ENCODE measurements around the gene TMED5.
"Not testable (repeated sequence)": the region's sequence is repeated elsewhere in the genome, so short reads cannot be mapped to it uniquely, and the experiment has no call there.

The TMED5 gene

GRCh38 chr1:93172778-93173177, 7.4 kb downstream of the TMED5 start:
- H3K27ac ChIP-seq (ENCODE audit: insufficient read depth, low read length, poor library complexity, severe bottlenecking) = no peak overlapping the region
- no peak overlapping the region for H3K4me3 ChIP-seq (ENCODE audit: insufficient read depth, low read depth, low read length, poor library complexity, severe bottlenecking)
- H3K36me3 ChIP-seq (ENCODE audit: control insufficient read depth, insufficient read depth, low read length) = peaks cover 5% of the 10 kb centered on the region
- H3K9me3 ChIP-seq (ENCODE audit: control insufficient read depth, low read length) = no peaks in the 10 kb centered on the region
- peaks cover 21% of the 10 kb centered on the region for H3K4me1 ChIP-seq (ENCODE audit: control insufficient read depth, insufficient read depth, low read length, poor library complexity, severe bottlenecking)
- H3K27me3 ChIP-seq (replicated peaks; ENCODE audit: control insufficient read depth, insufficient read depth, low read length, poor library complexity, severe bottlenecking) = no peaks in the 10 kb centered on the region
- no peak for DNase-seq

GRCh38 chr1:93171549-93172034, 8.6 kb downstream of the TMED5 start:
- no peaks in the 10 kb centered on the region for H3K9me3 ChIP-seq (ENCODE audit: control insufficient read depth, low read length)
- peaks cover 5% of the 10 kb centered on the region for H3K36me3 ChIP-seq (ENCODE audit: control insufficient read depth, insufficient read depth, low read length)
- no peaks in the 10 kb centered on the region for H3K27me3 ChIP-seq (replicated peaks; ENCODE audit: control insufficient read depth, insufficient read depth, low read length, poor library complexity, severe bottlenecking)
- DNase-seq = no peak
- H3K27ac ChIP-seq (ENCODE audit: insufficient read depth, low read length, poor library complexity, severe bottlenecking) = no peak overlapping the region
- peaks cover 12% of the 10 kb centered on the region for H3K4me1 ChIP-seq (ENCODE audit: control insufficient read depth, insufficient read depth, low read length, poor library complexity, severe bottlenecking)
- peak overlapping the region; percentile 18 for H3K4me3 ChIP-seq (ENCODE audit: insufficient read depth, low read depth, low read length, poor library complexity, severe bottlenecking)

- H3K36me3 ChIP-seq (ENCODE audit: control insufficient read depth, insufficient read depth, low read length); H3K27ac ChIP-seq (ENCODE audit: insufficient read depth, low read length, poor library complexity, severe bottlenecking); H3K4me1 ChIP-seq (ENCODE audit: control insufficient read depth, insufficient read depth, low read length, poor library complexity, severe bottlenecking); H3K27me3 ChIP-seq (replicated peaks; ENCODE audit: control insufficient read depth, insufficient read depth, low read length, poor library complexity, severe bottlenecking); DNase-seq; H3K4me3 ChIP-seq (ENCODE audit: insufficient read depth, low read depth, low read length, poor library complexity, severe bottlenecking); H3K9me3 ChIP-seq (ENCODE audit: control insufficient read depth, low read length): not testable (repeated sequence)
Observed at GRCh38 chr1:93170141-93170678, 10.0 kb downstream of the TMED5 start.

GRCh38 chr1:93167006-93167405, 13.2 kb downstream of the TMED5 start:
- Histone ChIP-seq H3K4me1 (ENCODE audit: control insufficient read depth, insufficient read depth, low read length, poor library complexity, severe bottlenecking) (peaks cover 1% of the 10 kb centered on the region), H3K27ac (ENCODE audit: insufficient read depth, low read length, poor library complexity, severe bottlenecking) (no peak overlapping the region), H3K9me3 (ENCODE audit: control insufficient read depth, low read length) (no peaks in the 10 kb centered on the region), H3K36me3 (ENCODE audit: control insufficient read depth, insufficient read depth, low read length) (no peaks in the 10 kb centered on the region), H3K27me3 (replicated peaks; ENCODE audit: control insufficient read depth, insufficient read depth, low read length, poor library complexity, severe bottlenecking) (no peaks in the 10 kb centered on the region), H3K4me3 (ENCODE audit: insufficient read depth, low read depth, low read length, poor library complexity, severe bottlenecking) (no peak overlapping the region)
- no peak for DNase-seq

- not testable (repeated sequence) for H3K27me3 ChIP-seq (replicated peaks; ENCODE audit: control insufficient read depth, insufficient read depth, low read length, poor library complexity, severe bottlenecking); H3K4me1 ChIP-seq (ENCODE audit: control insufficient read depth, insufficient read depth, low read length, poor library complexity, severe bottlenecking); H3K36me3 ChIP-seq (ENCODE audit: control insufficient read depth, insufficient read depth, low read length); H3K9me3 ChIP-seq (ENCODE audit: control insufficient read depth, low read length); H3K4me3 ChIP-seq (ENCODE audit: insufficient read depth, low read depth, low read length, poor library complexity, severe bottlenecking); DNase-seq; H3K27ac ChIP-seq (ENCODE audit: insufficient read depth, low read length, poor library complexity, severe bottlenecking)
Observed at GRCh38 chr1:93165895-93166294, 14.3 kb downstream of the TMED5 start.

- no peak overlapping the region for H3K27ac ChIP-seq (ENCODE audit: insufficient read depth, low read length, poor library complexity, severe bottlenecking)
- no peak for DNase-seq
- H3K4me3 ChIP-seq (ENCODE audit: insufficient read depth, low read depth, low read length, poor library complexity, severe bottlenecking) = no peak overlapping the region
Observed at GRCh38 chr1:93164816-93165215, 15.4 kb downstream of the TMED5 start.

GRCh38 chr1:93163314-93163713, 16.9 kb downstream of the TMED5 start:
- not testable (repeated sequence) for H3K27me3 ChIP-seq (replicated peaks; ENCODE audit: control insufficient read depth, insufficient read depth, low read length, poor library complexity, severe bottlenecking); DNase-seq; H3K4me1 ChIP-seq (ENCODE audit: control insufficient read depth, insufficient read depth, low read length, poor library complexity, severe bottlenecking)

More at GRCh38 chr1:93164816-93165215, 15.4 kb downstream of the TMED5 start:
- Histone ChIP-seq H3K27me3 (replicated peaks; ENCODE audit: control insufficient read depth, insufficient read depth, low read length, poor library complexity, severe bottlenecking) (no peaks in the 10 kb centered on the region), H3K36me3 (ENCODE audit: control insufficient read depth, insufficient read depth, low read length) (peaks cover 5% of the 10 kb centered on the region), H3K4me1 (ENCODE audit: control insufficient read depth, insufficient read depth, low read length, poor library complexity, severe bottlenecking) (no peaks in the 10 kb centered on the region), H3K9me3 (ENCODE audit: control insufficient read depth, low read length) (no peaks in the 10 kb centered on the region)

GRCh38 chr1:93159337-93159736, 20.9 kb downstream of the TMED5 start:
- Histone ChIP-seq H3K4me1 (ENCODE audit: control insufficient read depth, insufficient read depth, low read length, poor library complexity, severe bottlenecking) (no peaks in the 10 kb centered on the region), H3K4me3 (ENCODE audit: insufficient read depth, low read depth, low read length, poor library complexity, severe bottlenecking) (no peak overlapping the region), H3K27ac (ENCODE audit: insufficient read depth, low read length, poor library complexity, severe bottlenecking) (no peak overlapping the region)

More at GRCh38 chr1:93163314-93163713, 16.9 kb downstream of the TMED5 start:
- H3K9me3 ChIP-seq (ENCODE audit: control insufficient read depth, low read length); H3K4me3 ChIP-seq (ENCODE audit: insufficient read depth, low read depth, low read length, poor library complexity, severe bottlenecking); H3K36me3 ChIP-seq (ENCODE audit: control insufficient read depth, insufficient read depth, low read length); H3K27ac ChIP-seq (ENCODE audit: insufficient read depth, low read length, poor library complexity, severe bottlenecking): not testable (repeated sequence)

GRCh38 chr1:93155335-93155734, 24.9 kb downstream of the TMED5 start:
- DNase-seq = no peak
- Histone ChIP-seq H3K27ac (ENCODE audit: insufficient read depth, low read length, poor library complexity, severe bottlenecking) (no peak overlapping the region), H3K4me3 (ENCODE audit: insufficient read depth, low read depth, low read length, poor library complexity, severe bottlenecking) (no peak overlapping the region), H3K27me3 (replicated peaks; ENCODE audit: control insufficient read depth, insufficient read depth, low read length, poor library complexity, severe bottlenecking) (no peaks in the 10 kb centered on the region), H3K9me3 (ENCODE audit: control insufficient read depth, low read length) (no peaks in the 10 kb centered on the region), H3K4me1 (ENCODE audit: control insufficient read depth, insufficient read depth, low read length, poor library complexity, severe bottlenecking) (no peaks in the 10 kb centered on the region), H3K36me3 (ENCODE audit: control insufficient read depth, insufficient read depth, low read length) (peaks cover 42% of the 10 kb centered on the region)

More at GRCh38 chr1:93159337-93159736, 20.9 kb downstream of the TMED5 start:
- Histone ChIP-seq H3K27me3 (replicated peaks; ENCODE audit: control insufficient read depth, insufficient read depth, low read length, poor library complexity, severe bottlenecking) (no peaks in the 10 kb centered on the region), H3K9me3 (ENCODE audit: control insufficient read depth, low read length) (no peaks in the 10 kb centered on the region), H3K36me3 (ENCODE audit: control insufficient read depth, insufficient read depth, low read length) (peaks cover 29% of the 10 kb centered on the region)
- no peak for DNase-seq

- H3K9me3 ChIP-seq (ENCODE audit: control insufficient read depth, low read length) = no peaks in the 10 kb centered on the region
- no peak for DNase-seq
- H3K4me3 ChIP-seq (ENCODE audit: insufficient read depth, low read depth, low read length, poor library complexity, severe bottlenecking) = no peak overlapping the region
- H3K4me1 ChIP-seq (ENCODE audit: control insufficient read depth, insufficient read depth, low read length, poor library complexity, severe bottlenecking) = no peaks in the 10 kb centered on the region
- H3K36me3 ChIP-seq (ENCODE audit: control insufficient read depth, insufficient read depth, low read length) = peaks cover 40% of the 10 kb centered on the region
- H3K27me3 ChIP-seq (replicated peaks; ENCODE audit: control insufficient read depth, insufficient read depth, low read length, poor library complexity, severe bottlenecking) = no peaks in the 10 kb centered on the region
- H3K27ac ChIP-seq (ENCODE audit: insufficient read depth, low read length, poor library complexity, severe bottlenecking) = no peak overlapping the region
Observed at GRCh38 chr1:93154898-93155297, 25.3 kb downstream of the TMED5 start.

All from effector memory CD4-positive, alpha-beta T cell (primary cell).